ENCODE data around the gene CHODL.
A peak's percentile ranks its signal among the peaks of the same experiment; 100 is the strongest.

CHODL gene

GRCh38 chr21:18235545-18235944 is 9.1 kb upstream of the CHODL start:
- TF ChIP-seq, protein P1, sequence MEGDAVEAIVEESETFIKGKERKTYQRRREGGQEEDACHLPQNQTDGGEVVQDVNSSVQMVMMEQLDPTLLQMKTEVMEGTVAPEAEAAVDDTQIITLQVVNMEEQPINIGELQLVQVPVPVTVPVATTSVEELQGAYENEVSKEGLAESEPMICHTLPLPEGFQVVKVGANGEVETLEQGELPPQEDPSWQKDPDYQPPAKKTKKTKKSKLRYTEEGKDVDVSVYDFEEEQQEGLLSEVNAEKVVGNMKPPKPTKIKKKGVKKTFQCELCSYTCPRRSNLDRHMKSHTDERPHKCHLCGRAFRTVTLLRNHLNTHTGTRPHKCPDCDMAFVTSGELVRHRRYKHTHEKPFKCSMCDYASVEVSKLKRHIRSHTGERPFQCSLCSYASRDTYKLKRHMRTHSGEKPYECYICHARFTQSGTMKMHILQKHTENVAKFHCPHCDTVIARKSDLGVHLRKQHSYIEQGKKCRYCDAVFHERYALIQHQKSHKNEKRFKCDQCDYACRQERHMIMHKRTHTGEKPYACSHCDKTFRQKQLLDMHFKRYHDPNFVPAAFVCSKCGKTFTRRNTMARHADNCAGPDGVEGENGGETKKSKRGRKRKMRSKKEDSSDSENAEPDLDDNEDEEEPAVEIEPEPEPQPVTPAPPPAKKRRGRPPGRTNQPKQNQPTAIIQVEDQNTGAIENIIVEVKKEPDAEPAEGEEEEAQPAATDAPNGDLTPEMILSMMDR (conservative IDR thresholded peaks at IDR 0.05; ENCODE audit: low read depth, low read length): no peak
- H3K4me3 ChIP-seq (ENCODE audit: low read depth, low read length): no peak overlapping the region
- no peak for DNase-seq (ENCODE audit: low read depth)

DNA sequence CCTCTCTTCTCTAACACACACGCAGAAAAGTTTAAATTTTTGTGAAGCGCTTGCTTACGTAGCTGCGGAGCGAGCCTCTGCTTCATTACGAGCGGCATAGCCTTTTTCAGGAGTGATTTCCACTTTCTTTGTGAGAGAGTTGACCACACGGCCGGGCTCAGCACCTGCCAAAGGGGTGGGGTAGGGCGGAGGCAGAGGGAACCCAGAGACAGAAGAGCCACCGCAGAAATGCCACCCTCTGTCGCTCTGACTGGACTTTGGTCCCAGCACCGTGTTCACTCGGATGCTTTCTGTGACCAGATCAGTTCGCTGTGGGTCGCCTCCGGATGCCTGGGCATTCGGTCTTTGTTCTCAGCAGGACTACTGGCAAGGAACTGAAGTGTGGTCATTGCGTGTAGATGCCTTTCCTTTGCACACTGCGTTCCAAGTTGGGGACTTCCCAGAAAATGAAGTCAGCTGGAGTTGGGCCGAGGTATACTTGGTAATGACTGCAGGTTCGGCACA is 883 bp downstream of the CHODL start:
- DNase-seq (ENCODE audit: low read depth): peak; percentile 4
- TF ChIP-seq, protein P1 (conservative IDR thresholded peaks at IDR 0.05; ENCODE audit: low read depth, low read length): no peak
- H3K4me3 ChIP-seq (ENCODE audit: low read depth, low read length): no peak overlapping the region

GRCh38 chr21:18248171-18248570 is 3.5 kb downstream of the CHODL start:
- H3K4me3 ChIP-seq (ENCODE audit: low read depth, low read length): no peak overlapping the region
- TF ChIP-seq, protein P1 (conservative IDR thresholded peaks at IDR 0.05; ENCODE audit: low read depth, low read length): no peak
- DNase-seq (ENCODE audit: low read depth): no peak

- no peak for DNase-seq (ENCODE audit: low read depth)
- TF ChIP-seq, protein P1 (conservative IDR thresholded peaks at IDR 0.05; ENCODE audit: low read depth, low read length): peak; percentile 14
Measured at GRCh38 chr21:18249672-18250071, 5.0 kb downstream of the CHODL start.

GRCh38 chr21:18251065-18251464 is 6.4 kb downstream of the CHODL start:
- TF ChIP-seq, protein P1 (conservative IDR thresholded peaks at IDR 0.05; ENCODE audit: low read depth, low read length): no peak
- no peak for DNase-seq (ENCODE audit: low read depth)
- no peak overlapping the region for H3K4me3 ChIP-seq (ENCODE audit: low read depth, low read length)

More at GRCh38 chr21:18249672-18250071, 5.0 kb downstream of the CHODL start:
- no peak overlapping the region for H3K4me3 ChIP-seq (ENCODE audit: low read depth, low read length)

DNA sequence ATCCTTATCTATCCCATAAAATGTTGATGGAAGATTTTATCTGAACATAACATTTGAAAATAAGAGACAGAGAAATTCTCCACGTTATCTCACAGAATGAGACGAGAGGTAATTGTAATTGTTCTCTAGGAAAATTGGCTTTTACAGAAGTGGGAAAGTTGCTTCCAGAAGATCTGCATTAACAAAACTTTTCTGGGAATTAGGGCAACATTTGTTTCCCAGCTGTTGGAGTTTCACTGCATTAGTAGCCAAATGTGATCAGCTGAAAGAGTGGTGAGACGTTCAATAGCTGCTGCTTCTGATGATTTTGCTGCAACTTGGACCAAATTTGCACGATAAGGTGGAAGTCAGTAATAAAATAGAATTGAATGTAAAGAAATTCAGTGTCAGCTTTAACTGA is 7.6 kb downstream of the CHODL start:
- no peak for DNase-seq (ENCODE audit: low read depth)
- H3K4me3 ChIP-seq (ENCODE audit: low read depth, low read length): no peak overlapping the region
- TF ChIP-seq, protein P1 (conservative IDR thresholded peaks at IDR 0.05; ENCODE audit: low read depth, low read length): no peak

DNA sequence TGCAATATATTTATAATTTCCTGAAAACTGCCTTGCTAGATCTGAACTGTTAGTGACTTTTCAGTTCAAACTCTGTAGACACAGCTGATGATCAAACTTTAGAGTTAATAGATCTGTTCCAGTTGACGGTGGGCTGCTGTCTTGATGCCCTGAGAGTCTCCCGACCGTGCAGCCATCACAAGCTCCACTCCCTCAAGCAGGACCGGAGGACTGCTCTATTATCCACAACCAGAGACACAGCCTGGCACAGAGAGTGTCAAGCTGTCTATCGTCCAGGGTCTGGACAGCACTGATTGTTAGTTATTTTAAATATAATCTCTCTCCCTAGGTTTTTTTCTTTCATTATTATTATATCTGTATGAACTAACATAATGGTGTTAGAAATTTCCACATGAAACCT is 8.0 kb downstream of the CHODL start:
- TF ChIP-seq, protein P1 (conservative IDR thresholded peaks at IDR 0.05; ENCODE audit: low read depth, low read length): no peak
- H3K4me3 ChIP-seq (ENCODE audit: low read depth, low read length): no peak overlapping the region
- DNase-seq (ENCODE audit: low read depth): no peak
